H9 (cell line): ENCODE results near the gene BDH1. TPM values are rescaled to one million over a fixed set of nuclear protein-coding genes. Genes with fewer than 3 reads are reported as not detected.

Source experiments
- DNase-seq: peaks from one replicate; pipeline ENCODE4 v3.0.0-alpha.2; 2017
- H2AFZ ChIP-seq: one replicate; pipeline ENCODE4 v1.6.1; 2013; ENCODE audit warnings: mild to moderate bottlenecking, low read length, control low read depth, moderate library complexity
- H2AK5ac ChIP-seq: 2 replicates; pipeline ENCODE4 v1.6.1; 2013; ENCODE audit warnings: low read length, control low read depth, mixed read lengths; ENCODE audit not compliant: insufficient read length
- H2BK120ac ChIP-seq: one replicate; pipeline ENCODE4 v1.6.1; 2013; ENCODE audit warnings: low read depth, mild to moderate bottlenecking, low read length, control low read depth, inconsistent platforms; ENCODE audit not compliant: poor library complexity, severe bottlenecking
- H2BK12ac ChIP-seq: 2 replicates; pipeline ENCODE4 v1.6.1; 2013; ENCODE audit warnings: low read length, control low read depth, mixed read lengths, low read depth; ENCODE audit not compliant: insufficient read length
- H2BK15ac ChIP-seq: 2 replicates; pipeline ENCODE4 v1.6.1; 2013; ENCODE audit warnings: low read depth, low read length, control low read depth
- H2BK20ac ChIP-seq: one replicate; pipeline ENCODE4 v1.6.1; 2013; ENCODE audit warnings: low read depth, mild to moderate bottlenecking, low read length, control low read depth, inconsistent platforms; ENCODE audit not compliant: poor library complexity, severe bottlenecking
- H2BK5ac ChIP-seq: 2 replicates; pipeline ENCODE4 v1.6.1; 2013; ENCODE audit warnings: low read length, control low read depth, mixed read lengths; ENCODE audit not compliant: insufficient read length
- H3K14ac ChIP-seq: 2 replicates; pipeline ENCODE4 v1.6.1; 2013; ENCODE audit warnings: low read length, control low read depth; ENCODE audit not compliant: insufficient read depth
- H3K18ac ChIP-seq: 2 replicates; pipeline ENCODE4 v1.6.1; 2013; ENCODE audit warnings: low read depth, mild to moderate bottlenecking, mixed read lengths, low read length, control low read depth; ENCODE audit not compliant: insufficient read length
- H3K23ac ChIP-seq: 2 replicates; pipeline ENCODE4 v1.6.1; 2013; ENCODE audit warnings: low read length, control low read depth, mixed read lengths, low read depth; ENCODE audit not compliant: insufficient read length
- H3K23me2 ChIP-seq: 2 replicates; pipeline ENCODE4 v1.6.1; 2013; ENCODE audit warnings: low read depth, mild to moderate bottlenecking, mixed read lengths, low read length, control low read depth; ENCODE audit not compliant: insufficient read length, poor library complexity, severe bottlenecking
- H3K27ac ChIP-seq: 2 replicates; pipeline ENCODE4 v1.5.1; 2013; ENCODE audit warnings: low read length, control low read depth, mixed read lengths, low read depth; ENCODE audit not compliant: insufficient read length
- H3K27me3 ChIP-seq: 2 replicates; pipeline ENCODE4 v1.6.1; 2013; ENCODE audit warnings: low read length, control low read depth, inconsistent platforms; ENCODE audit not compliant: insufficient read depth
- H3K4ac ChIP-seq: 2 replicates; pipeline ENCODE4 v1.6.1; 2013; ENCODE audit warnings: low read depth, mild to moderate bottlenecking, control low read depth, inconsistent platforms, low read length, moderate library complexity
- H3K4me1 ChIP-seq: 2 replicates; pipeline ENCODE4 v1.6.1; 2013; ENCODE audit warnings: low read length, control low read depth, inconsistent platforms; ENCODE audit not compliant: insufficient read depth
- H3K4me2 ChIP-seq: 2 replicates; pipeline ENCODE4 v1.6.1; 2013; ENCODE audit warnings: low read length, control low read depth, mixed read lengths; ENCODE audit not compliant: insufficient read length, insufficient read depth
- H3K56ac ChIP-seq: 2 replicates; pipeline ENCODE4 v1.6.1; 2013; ENCODE audit warnings: low read depth, mild to moderate bottlenecking, mixed read lengths, low read length, control low read depth; ENCODE audit not compliant: insufficient read length
- H3K79me1 ChIP-seq: 2 replicates; pipeline ENCODE4 v1.6.1; 2013; ENCODE audit warnings: low read depth, mild to moderate bottlenecking, moderate library complexity, low read length, control low read depth, inconsistent platforms; ENCODE audit not compliant: insufficient read depth, poor library complexity, severe bottlenecking
- H3K79me2 ChIP-seq: 2 replicates; pipeline ENCODE4 v1.6.1; 2013; ENCODE audit warnings: low read length, control low read depth, inconsistent platforms; ENCODE audit not compliant: insufficient read depth
- H3K9ac ChIP-seq: 2 replicates; pipeline ENCODE4 v1.6.1; 2013; ENCODE audit warnings: low read length, control low read depth, mixed read lengths; ENCODE audit not compliant: insufficient read length; ENCODE audit errors: extremely low read depth
- H3K9me3 ChIP-seq: one replicate; pipeline ENCODE4 v1.6.1; 2013; ENCODE audit warnings: low read depth, low read length, inconsistent platforms; ENCODE audit not compliant: control insufficient read depth
- H3T11ph ChIP-seq: one replicate; pipeline ENCODE4 v1.6.1; 2013; ENCODE audit warnings: mild to moderate bottlenecking, low read length, control low read depth, inconsistent platforms
- H4K20me1 ChIP-seq: one replicate; pipeline ENCODE4 v1.6.1; 2013; ENCODE audit not compliant: control insufficient read depth, insufficient read length, insufficient read depth
- H4K5ac ChIP-seq: 2 replicates; pipeline ENCODE4 v1.6.1; 2013; ENCODE audit warnings: low read depth, mild to moderate bottlenecking, mixed read lengths, low read length, control low read depth; ENCODE audit not compliant: insufficient read length
- H4K8ac ChIP-seq: replicated peaks from 2 replicates; pipeline ENCODE4 v1.6.1; 2013; ENCODE audit warnings: low read length, control low read depth, mixed read lengths, low read depth; ENCODE audit not compliant: insufficient read length
- H4K91ac ChIP-seq: 2 replicates; pipeline ENCODE4 v1.6.1; 2013; ENCODE audit warnings: low read depth, mild to moderate bottlenecking, moderate library complexity, mixed read lengths, low read length, control low read depth; ENCODE audit not compliant: insufficient read length
- H3K27ac Mint-ChIP-seq, 3 experiments: 2 replicates in 2 of 3; 3 replicates in 1 of 3; pipeline ENCODE4 v1.8.0; 2020 to 2021; ENCODE audit warnings: mixed read lengths in 3 of 3, mild to moderate bottlenecking in 1 of 3, moderate library complexity in 1 of 3
- H3K27me3 Mint-ChIP-seq: 2 replicates; pipeline ENCODE4 v1.8.0; 2021; ENCODE audit warnings: low read depth, mild to moderate bottlenecking, moderate library complexity, mixed read lengths
- H3K36me3 Mint-ChIP-seq, 3 experiments: 2 replicates in 2 of 3; 3 replicates in 1 of 3; pipeline ENCODE4 v1.8.0; 2020 to 2021; ENCODE audit warnings: low read depth in 3 of 3, mixed read lengths in 3 of 3; ENCODE audit not compliant: insufficient read depth in 1 of 3
- H3K4me1 Mint-ChIP-seq, 2 experiments: 2 replicates each; pipeline ENCODE4 v1.8.0; 2020; ENCODE audit warnings: mixed read lengths in 2 of 2
- H3K4me3 Mint-ChIP-seq, 2 experiments: 2 replicates in 1 of 2; 3 replicates in 1 of 2; pipeline ENCODE4 v1.8.0; 2020 to 2021; ENCODE audit warnings: mild to moderate bottlenecking in 2 of 2, mixed read lengths in 2 of 2, moderate library complexity in 1 of 2
- H3K9me3 Mint-ChIP-seq, 2 experiments: 2 replicates in 1 of 2; 3 replicates in 1 of 2; pipeline ENCODE4 v1.8.0; 2020; ENCODE audit warnings: mild to moderate bottlenecking in 2 of 2, mixed read lengths in 2 of 2, moderate library complexity in 1 of 2
- CTCF ChIP-seq: fragments of 200-600 bp; sonication (generic); conservative IDR thresholded peaks from 3 replicates; pipeline ENCODE4 v1.8.0; 2021; ENCODE audit warnings: antibody characterized with exemption, mild to moderate bottlenecking
- WGBS: extraction: QIAGEN DNeasy Blood & Tissue Kit; methylation state at CpG from one replicate; pipeline ENCODE4 v1.1.7; 2013; ENCODE audit warnings: missing lambda C conversion rate, low lambda C conversion rate, mixed read lengths; ENCODE audit not compliant: insufficient read length; ENCODE audit errors: extremely low coverage; 5-methylcytosine and 5-hydroxymethylcytosine counted together
- total RNA-seq: library from RNA; stranded (reverse); gene quantifications from 2 replicates; pipeline ENCODE4 v1.2.1, GENCODE V29; 2021

Gene BDH1
- total RNA-seq, 1 experiment from 2014 or later = 23.8 TPM

- H2AFZ ChIP-seq = no peak overlapping the region
- no peak overlapping the region for H4K5ac ChIP-seq
- no peak for DNase-seq
- no peak overlapping the region for H2BK120ac ChIP-seq
- no peak overlapping the region for H3T11ph ChIP-seq
- H3K9me3 ChIP-seq = no peaks in the 10 kb centered on the region
- no peak overlapping the region for H3K9ac ChIP-seq
- H3K79me2 ChIP-seq = no peaks in the 10 kb centered on the region
- H3K56ac ChIP-seq = no peak overlapping the region
- H3K27ac Mint-ChIP-seq = no peak overlapping the region
- H3K27me3 Mint-ChIP-seq = peaks cover 11% of the 10 kb centered on the region; the same call in 1 of the 2 replicates
- H3K14ac ChIP-seq = no peak overlapping the region; the same call in 1 of the 2 replicates
- H3K27me3 ChIP-seq = no peaks in the 10 kb centered on the region
- no peaks in the 10 kb centered on the region for H3K23me2 ChIP-seq
- H3K4me1 ChIP-seq = no peaks in the 10 kb centered on the region
- no peak overlapping the region for H4K91ac ChIP-seq
- H2BK5ac ChIP-seq = no peak overlapping the region
- no peak overlapping the region for H3K4ac ChIP-seq
- no peaks in the 10 kb centered on the region for H4K20me1 ChIP-seq
- no peak overlapping the region for H2AK5ac ChIP-seq
- no CpG with 5 or more reads among the region's 9 CpGs for WGBS
- H3K4me1 Mint-ChIP-seq = peaks cover 7 to 11% of the 10 kb centered on the region in 2 experiments
- H3K18ac ChIP-seq = no peak overlapping the region
- no peak overlapping the region for H2BK12ac ChIP-seq
- H3K36me3 Mint-ChIP-seq = peaks cover 3 to 10% (median 5%) of the 10 kb centered on the region in 3 experiments; a peak in 6 of 7 replicates
- H3K23ac ChIP-seq = no peak overlapping the region
- TF ChIP-seq CTCF = no peak
- H3K4me3 Mint-ChIP-seq = no peak overlapping the region
- no peak overlapping the region for H3K27ac ChIP-seq
- no peaks in the 10 kb centered on the region for H3K79me1 ChIP-seq
- H2BK20ac ChIP-seq = no peak overlapping the region
- no peak overlapping the region for H2BK15ac ChIP-seq
- H3K9me3 Mint-ChIP-seq = peaks cover 8 to 12% of the 10 kb centered on the region in 2 experiments; a peak in 4 of 5 replicates
- H4K8ac ChIP-seq = no peak overlapping the region
- H3K4me2 ChIP-seq = no peak overlapping the region
Observed at GRCh38 chr3:197495999-197496745, 59.6 kb downstream of the BDH1 start.
